ENCODE results near the gene SLC51A.
"Not testable (repeated sequence)": the region's sequence is repeated elsewhere in the genome, so short reads cannot be mapped to it uniquely, and the experiment has no call there.

The SLC51A gene

DNA sequence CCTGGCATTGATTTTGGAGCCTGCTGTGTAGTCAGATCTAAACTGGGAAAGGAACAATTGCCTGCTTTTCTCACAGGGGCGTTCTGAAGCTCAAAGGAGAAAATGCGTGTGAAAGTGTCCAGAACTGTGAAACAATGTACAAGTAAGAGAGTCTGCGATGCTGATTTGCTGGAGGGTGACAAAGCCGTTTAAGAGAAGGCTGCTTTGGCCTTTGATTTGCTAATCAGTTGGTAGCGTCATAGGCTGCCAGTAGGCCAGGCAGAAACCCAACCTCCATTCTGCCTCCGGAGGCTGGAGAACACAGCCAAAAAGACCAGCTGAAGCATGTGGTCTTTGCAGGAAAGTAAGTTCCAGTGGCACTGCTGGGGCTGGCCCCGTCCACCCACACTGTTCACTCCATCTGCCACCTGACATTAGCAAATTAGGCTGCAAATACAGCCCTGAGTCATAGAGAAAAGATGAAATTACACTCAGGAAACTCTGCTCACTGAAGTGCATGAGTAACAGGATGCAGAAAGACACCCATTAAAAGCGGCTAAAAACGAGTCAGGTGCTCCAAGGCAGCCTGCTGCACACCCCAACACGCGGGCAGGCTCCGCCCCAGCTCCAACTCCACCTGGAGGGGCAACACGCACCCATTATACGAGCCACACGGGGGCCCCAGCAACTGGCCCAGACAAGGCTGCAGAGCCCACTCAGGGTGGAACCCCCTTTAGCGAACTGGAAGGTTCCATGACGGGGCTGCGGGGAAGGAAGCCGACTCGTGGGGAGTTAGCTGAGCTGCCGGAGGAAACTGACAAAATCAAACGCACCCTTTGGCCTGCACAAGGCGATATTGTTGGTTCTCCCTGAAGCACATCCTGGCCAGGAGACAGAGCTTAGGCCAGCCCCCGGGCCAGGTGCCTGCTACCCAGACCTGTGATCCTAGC is 36.7 kb upstream of the SLC51A start:
- peaks cover 20% of the 10 kb centered on the region for H3K4me1 ChIP-seq (ENCODE audit: control insufficient read depth, insufficient read depth, low read length)
- no peak overlapping the region for H3K4me3 ChIP-seq (ENCODE audit: low read depth, low read length)
- no peaks in the 10 kb centered on the region for H3K27me3 ChIP-seq (ENCODE audit: control insufficient read depth, insufficient read depth, low read length)
- H3K27ac ChIP-seq (ENCODE audit: low read depth, low read length), result peak overlapping the region; percentile 60
- peak overlapping the region; percentile 13; the same call in 1 of the 2 replicates for H3K9ac ChIP-seq (ENCODE audit: low read depth, low read length)
- H3K36me3 ChIP-seq (ENCODE audit: control insufficient read depth, insufficient read depth, low read length), result no peaks in the 10 kb centered on the region
- no peaks in the 10 kb centered on the region for H3K9me3 ChIP-seq (ENCODE audit: control insufficient read depth, insufficient read depth, low read length)

- Histone ChIP-seq H3K4me1 (ENCODE audit: control insufficient read depth, insufficient read depth, low read length) (peaks cover 17% of the 10 kb centered on the region), H3K36me3 (ENCODE audit: control insufficient read depth, insufficient read depth, low read length) (no peaks in the 10 kb centered on the region), H3K4me3 (ENCODE audit: low read depth, low read length) (no peak overlapping the region), H3K9me3 (ENCODE audit: control insufficient read depth, insufficient read depth, low read length) (no peaks in the 10 kb centered on the region), H3K27me3 (ENCODE audit: control insufficient read depth, insufficient read depth, low read length) (no peaks in the 10 kb centered on the region), H3K27ac (ENCODE audit: low read depth, low read length) (no peak overlapping the region), H3K9ac (ENCODE audit: low read depth, low read length) (no peak overlapping the region)
These were observed 36.0 kb upstream of the SLC51A start for GRCh38 chr3:196180346-196180745.

DNA sequence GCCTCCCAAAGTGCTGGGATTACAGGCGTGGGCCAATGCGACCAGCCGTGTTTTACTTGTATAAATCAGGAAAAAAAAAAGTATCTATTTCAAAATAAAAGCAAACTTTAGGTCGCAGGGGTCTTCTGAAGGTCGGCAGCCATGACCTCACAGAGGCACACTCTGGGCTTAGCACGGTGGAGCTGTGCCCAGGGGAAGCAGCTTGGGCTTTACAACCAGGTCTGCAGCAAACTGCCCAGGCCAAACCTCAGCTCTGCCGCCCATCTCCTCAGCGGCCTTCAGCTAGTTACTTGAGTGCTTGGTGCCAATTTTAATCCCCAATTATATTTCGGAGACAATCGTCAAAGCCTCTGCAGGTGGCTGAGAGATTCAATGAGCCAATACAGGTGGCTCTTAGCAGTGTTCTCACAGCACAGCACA is 35.2 kb upstream of the SLC51A start:
- Histone ChIP-seq H3K4me1 (ENCODE audit: control insufficient read depth, insufficient read depth, low read length) (peaks cover 13% of the 10 kb centered on the region), H3K27ac (ENCODE audit: low read depth, low read length) (no peak overlapping the region), H3K27me3 (ENCODE audit: control insufficient read depth, insufficient read depth, low read length) (no peaks in the 10 kb centered on the region), H3K4me3 (ENCODE audit: low read depth, low read length) (no peak overlapping the region), H3K9ac (ENCODE audit: low read depth, low read length) (no peak overlapping the region), H3K36me3 (ENCODE audit: control insufficient read depth, insufficient read depth, low read length) (no peaks in the 10 kb centered on the region), H3K9me3 (ENCODE audit: control insufficient read depth, insufficient read depth, low read length) (no peaks in the 10 kb centered on the region)

DNA sequence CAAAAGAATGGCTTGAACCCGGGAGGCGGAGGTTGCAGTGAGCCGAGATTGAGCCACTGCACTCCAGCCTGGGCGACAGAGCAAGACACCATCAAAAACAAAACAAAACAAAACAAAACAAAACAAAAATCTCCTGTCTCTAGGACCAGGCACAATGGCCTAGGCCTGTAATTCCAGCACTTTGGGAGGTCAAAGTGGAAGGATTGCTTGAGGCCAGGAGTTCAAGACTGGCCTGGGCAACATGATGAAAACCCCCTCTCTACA is 32.2 kb upstream of the SLC51A start:
- peaks cover 20% of the 10 kb centered on the region for H3K4me1 ChIP-seq (ENCODE audit: control insufficient read depth, insufficient read depth, low read length)
- H3K4me3 ChIP-seq (ENCODE audit: low read depth, low read length); H3K27me3 ChIP-seq (ENCODE audit: control insufficient read depth, insufficient read depth, low read length); H3K9ac ChIP-seq (ENCODE audit: low read depth, low read length); H3K36me3 ChIP-seq (ENCODE audit: control insufficient read depth, insufficient read depth, low read length); H3K27ac ChIP-seq (ENCODE audit: low read depth, low read length); H3K9me3 ChIP-seq (ENCODE audit: control insufficient read depth, insufficient read depth, low read length): not testable (repeated sequence)

- Histone ChIP-seq H3K4me1 (ENCODE audit: control insufficient read depth, insufficient read depth, low read length) (peaks cover 13% of the 10 kb centered on the region), H3K9me3 (ENCODE audit: control insufficient read depth, insufficient read depth, low read length) (no peaks in the 10 kb centered on the region), H3K36me3 (ENCODE audit: control insufficient read depth, insufficient read depth, low read length) (no peaks in the 10 kb centered on the region), H3K27me3 (ENCODE audit: control insufficient read depth, insufficient read depth, low read length) (no peaks in the 10 kb centered on the region), H3K4me3 (ENCODE audit: low read depth, low read length) (no peak overlapping the region), H3K9ac (ENCODE audit: low read depth, low read length) (no peak overlapping the region), H3K27ac (ENCODE audit: low read depth, low read length) (no peak overlapping the region)
These were observed 31.5 kb upstream of the SLC51A start for GRCh38 chr3:196184881-196185280.

DNA sequence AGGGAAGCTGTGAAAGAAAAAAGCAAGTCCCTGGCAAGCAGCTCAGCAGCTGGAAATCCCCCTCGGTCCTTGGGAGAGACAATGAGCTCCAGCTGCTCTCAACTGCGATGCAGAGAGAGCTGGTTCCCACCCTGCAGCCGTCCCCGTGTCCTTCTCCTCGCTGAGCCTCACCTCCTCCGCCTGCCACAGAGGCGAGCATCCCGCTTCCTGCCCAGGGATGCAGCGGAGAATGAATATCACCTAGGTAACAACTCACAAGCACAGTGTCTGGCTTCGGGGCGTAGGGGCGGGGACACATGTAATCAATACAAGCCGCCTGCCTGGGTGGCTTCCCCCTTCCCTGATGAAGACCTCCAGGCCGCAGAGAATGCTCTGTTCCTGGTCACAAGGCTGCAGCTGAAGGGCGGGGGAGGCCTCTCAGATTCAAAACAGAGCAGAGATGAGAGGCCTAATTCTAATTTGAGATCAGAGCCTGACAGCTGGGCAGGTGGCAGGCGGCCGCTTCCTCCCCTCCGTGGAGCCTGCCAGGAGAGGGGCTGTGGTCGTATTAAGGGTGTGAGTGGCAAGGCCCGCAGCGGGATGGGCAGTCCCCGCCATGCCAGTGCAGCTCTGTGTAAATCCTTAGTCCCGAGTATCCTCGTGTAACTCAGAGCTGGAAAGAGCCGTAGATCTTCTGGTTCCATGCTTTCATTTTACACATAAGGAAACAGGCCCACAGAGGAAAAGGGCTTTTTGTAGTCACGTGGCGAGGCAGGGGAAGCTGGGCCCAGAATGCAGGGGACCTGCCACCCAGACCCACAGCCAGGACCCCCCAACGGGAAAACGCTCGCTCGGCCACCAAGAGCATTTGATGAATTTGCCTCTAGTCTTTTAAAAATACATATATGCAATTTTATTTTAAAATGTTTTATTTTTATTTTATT is 29.4 kb upstream of the SLC51A start:
- Histone ChIP-seq H3K9me3 (ENCODE audit: control insufficient read depth, insufficient read depth, low read length) (no peaks in the 10 kb centered on the region), H3K27me3 (ENCODE audit: control insufficient read depth, insufficient read depth, low read length) (no peaks in the 10 kb centered on the region), H3K36me3 (ENCODE audit: control insufficient read depth, insufficient read depth, low read length) (no peaks in the 10 kb centered on the region), H3K9ac (ENCODE audit: low read depth, low read length) (no peak overlapping the region), H3K27ac (ENCODE audit: low read depth, low read length) (peak overlapping the region; percentile 72), H3K4me1 (ENCODE audit: control insufficient read depth, insufficient read depth, low read length) (peaks cover 11% of the 10 kb centered on the region), H3K4me3 (ENCODE audit: low read depth, low read length) (no peak overlapping the region)

GRCh38 chr3:196189566-196190347 is 26.6 kb upstream of the SLC51A start:
- Histone ChIP-seq H3K9me3 (ENCODE audit: control insufficient read depth, insufficient read depth, low read length) (no peaks in the 10 kb centered on the region), H3K27ac (ENCODE audit: low read depth, low read length) (no peak overlapping the region), H3K27me3 (ENCODE audit: control insufficient read depth, insufficient read depth, low read length) (no peaks in the 10 kb centered on the region), H3K4me1 (ENCODE audit: control insufficient read depth, insufficient read depth, low read length) (peaks cover 20% of the 10 kb centered on the region), H3K36me3 (ENCODE audit: control insufficient read depth, insufficient read depth, low read length) (no peaks in the 10 kb centered on the region), H3K4me3 (ENCODE audit: low read depth, low read length) (no peak overlapping the region), H3K9ac (ENCODE audit: low read depth, low read length) (no peak overlapping the region)

DNA sequence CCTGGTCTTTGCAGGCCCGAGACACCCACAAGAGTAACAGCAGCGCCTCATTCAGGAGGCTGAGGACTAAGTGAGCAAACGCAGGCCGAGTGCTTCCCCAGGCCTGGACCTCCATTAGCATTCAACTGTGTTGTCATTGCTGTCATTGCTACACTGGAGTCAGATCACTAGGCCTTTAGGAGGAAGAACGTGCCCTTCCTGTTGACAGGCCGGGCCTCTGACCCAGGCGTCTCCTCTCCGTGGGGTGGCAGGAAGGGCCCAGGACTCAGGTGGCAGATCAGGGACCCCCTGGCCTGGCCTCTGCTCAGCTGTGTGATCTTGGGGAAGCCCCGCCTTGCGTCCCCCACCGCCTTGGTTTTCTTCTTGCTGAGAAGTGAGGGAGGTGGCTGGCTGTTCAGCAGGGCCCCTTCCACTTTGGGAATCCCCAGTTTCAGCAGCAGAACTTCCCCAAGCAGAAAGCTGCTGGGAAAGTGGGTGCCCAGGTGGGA is 24.3 kb upstream of the SLC51A start:
- peaks cover 12% of the 10 kb centered on the region for H3K4me1 ChIP-seq (ENCODE audit: control insufficient read depth, insufficient read depth, low read length)
- H3K9ac ChIP-seq (ENCODE audit: low read depth, low read length), result no peak overlapping the region
- no peak overlapping the region for H3K4me3 ChIP-seq (ENCODE audit: low read depth, low read length)
- H3K27me3 ChIP-seq (ENCODE audit: control insufficient read depth, insufficient read depth, low read length), result no peaks in the 10 kb centered on the region
- H3K36me3 ChIP-seq (ENCODE audit: control insufficient read depth, insufficient read depth, low read length), result no peaks in the 10 kb centered on the region
- no peak overlapping the region for H3K27ac ChIP-seq (ENCODE audit: low read depth, low read length)
- no peaks in the 10 kb centered on the region for H3K9me3 ChIP-seq (ENCODE audit: control insufficient read depth, insufficient read depth, low read length)

GRCh38 chr3:196192524-196193051 is 23.7 kb upstream of the SLC51A start:
- peaks cover 9% of the 10 kb centered on the region; the same call in 1 of the 2 replicates for H3K4me1 ChIP-seq (ENCODE audit: control insufficient read depth, insufficient read depth, low read length)
- H3K9ac ChIP-seq (ENCODE audit: low read depth, low read length), result no peak overlapping the region
- H3K27ac ChIP-seq (ENCODE audit: low read depth, low read length), result no peak overlapping the region
- no peak overlapping the region for H3K4me3 ChIP-seq (ENCODE audit: low read depth, low read length)
- no peaks in the 10 kb centered on the region for H3K9me3 ChIP-seq (ENCODE audit: control insufficient read depth, insufficient read depth, low read length)
- H3K36me3 ChIP-seq (ENCODE audit: control insufficient read depth, insufficient read depth, low read length), result no peaks in the 10 kb centered on the region
- H3K27me3 ChIP-seq (ENCODE audit: control insufficient read depth, insufficient read depth, low read length), result no peaks in the 10 kb centered on the region

GRCh38 chr3:196193133-196193735 is 23.1 kb upstream of the SLC51A start:
- no peaks in the 10 kb centered on the region for H3K36me3 ChIP-seq (ENCODE audit: control insufficient read depth, insufficient read depth, low read length)
- no peak overlapping the region for H3K9ac ChIP-seq (ENCODE audit: low read depth, low read length)
- H3K4me3 ChIP-seq (ENCODE audit: low read depth, low read length), result no peak overlapping the region
- H3K9me3 ChIP-seq (ENCODE audit: control insufficient read depth, insufficient read depth, low read length), result no peaks in the 10 kb centered on the region
- no peaks in the 10 kb centered on the region for H3K27me3 ChIP-seq (ENCODE audit: control insufficient read depth, insufficient read depth, low read length)
- peaks cover 9% of the 10 kb centered on the region; the same call in 1 of the 2 replicates for H3K4me1 ChIP-seq (ENCODE audit: control insufficient read depth, insufficient read depth, low read length)
- no peak overlapping the region for H3K27ac ChIP-seq (ENCODE audit: low read depth, low read length)

Data from HUES48 (cell line).